ENCODE data around the gene LRRC4C. TPM values are rescaled to one million over a fixed set of nuclear protein-coding genes. Genes with fewer than 3 reads are reported as not detected.
A peak's percentile ranks its signal among the peaks of the same experiment; 100 is the strongest.

Gene LRRC4C
- total and polyA plus RNA-seq, 2 donors (not counting 1 experiment from before 2014, with no cell fraction given): under 0.01 to 0.02 TPM

GRCh38 chr11:41449483-41450050 is 9.9 kb downstream of the LRRC4C start:
- H3K9me3 ChIP-seq (ENCODE audit: control insufficient read depth, insufficient read depth, low read depth, low read length): no peaks in the 10 kb centered on the region
- TF ChIP-seq CTCF (conservative IDR thresholded peaks at IDR 0.05 in 1 of 2, IDR thresholded peaks at IDR 0.05 in 1 of 2; ENCODE audit: low read depth in 1 of 2, low read length in 2 of 2) (no peak), EZH2 (IDR thresholded peaks at IDR 0.05; ENCODE audit: low read length, missing control alignments) (no peak)
- H3K4me1 ChIP-seq (ENCODE audit: control insufficient read depth, extremely low read depth, insufficient read depth, low read length): no peaks in the 10 kb centered on the region

GRCh38 chr11:41446566-41446965 is 12.9 kb downstream of the LRRC4C start:
- TF ChIP-seq EZH2 (IDR thresholded peaks at IDR 0.05; ENCODE audit: low read length, missing control alignments) (no peak), CTCF (conservative IDR thresholded peaks at IDR 0.05 in 1 of 2, IDR thresholded peaks at IDR 0.05 in 1 of 2; ENCODE audit: low read depth in 1 of 2, low read length in 2 of 2) (no peak)
- no peaks in the 10 kb centered on the region for H3K9me3 ChIP-seq (ENCODE audit: control insufficient read depth, insufficient read depth, low read depth, low read length)
- no peaks in the 10 kb centered on the region for H3K4me1 ChIP-seq (ENCODE audit: control insufficient read depth, extremely low read depth, insufficient read depth, low read length)
- no peak overlapping the region for H3K27ac ChIP-seq (ENCODE audit: insufficient read depth, low read length)
- no peak overlapping the region for H3K4me3 ChIP-seq (replicated peaks in 1 of 4; ENCODE audit: control extremely low read depth in 1 of 4, insufficient read depth in 1 of 4, low read depth in 3 of 4, low read length in 4 of 4)
- H2AFZ ChIP-seq (ENCODE audit: low read length): no peak overlapping the region
- no peak overlapping the region for H3K4me2 ChIP-seq (ENCODE audit: extremely low read depth, insufficient read depth, low read length)
- H3K79me2 ChIP-seq (ENCODE audit: control insufficient read depth, insufficient read depth, low read length): no peaks in the 10 kb centered on the region
- H4K20me1 ChIP-seq (ENCODE audit: control insufficient read depth, extremely low read depth, insufficient read depth, low read length): no peaks in the 10 kb centered on the region
- H3K27me3 ChIP-seq (ENCODE audit: control insufficient read depth, insufficient read depth, low read length): no peaks in the 10 kb centered on the region
- H3K36me3 ChIP-seq (ENCODE audit: control insufficient read depth, insufficient read depth, low read length): no peaks in the 10 kb centered on the region
- DNase-seq (ENCODE audit: low read depth in 2 of 2): peak in 1 of 2 donors; percentile 66
- no peak overlapping the region for H3K9ac ChIP-seq (ENCODE audit: insufficient read depth, low read length)

More at GRCh38 chr11:41449483-41450050, 9.9 kb downstream of the LRRC4C start:
- Histone ChIP-seq H3K4me3 (replicated peaks in 1 of 4; ENCODE audit: control extremely low read depth in 1 of 4, insufficient read depth in 1 of 4, low read depth in 3 of 4, low read length in 4 of 4) (no peak overlapping the region), H3K36me3 (ENCODE audit: control insufficient read depth, insufficient read depth, low read length) (no peaks in the 10 kb centered on the region), H3K9ac (ENCODE audit: insufficient read depth, low read length) (no peak overlapping the region), H4K20me1 (ENCODE audit: control insufficient read depth, extremely low read depth, insufficient read depth, low read length) (no peaks in the 10 kb centered on the region), H2AFZ (ENCODE audit: low read length) (no peak overlapping the region), H3K79me2 (ENCODE audit: control insufficient read depth, insufficient read depth, low read length) (no peaks in the 10 kb centered on the region), H3K27me3 (ENCODE audit: control insufficient read depth, insufficient read depth, low read length) (no peaks in the 10 kb centered on the region), H3K4me2 (ENCODE audit: extremely low read depth, insufficient read depth, low read length) (no peak overlapping the region), H3K27ac (ENCODE audit: insufficient read depth, low read length) (no peak overlapping the region)
- peak in 1 of 2 donors; percentile 75 for DNase-seq (ENCODE audit: low read depth in 2 of 2)

- Histone ChIP-seq H3K4me3 (replicated peaks in 1 of 4; ENCODE audit: control extremely low read depth in 1 of 4, insufficient read depth in 1 of 4, low read depth in 3 of 4, low read length in 4 of 4) (no peak overlapping the region), H3K36me3 (ENCODE audit: control insufficient read depth, insufficient read depth, low read length) (no peaks in the 10 kb centered on the region), H3K9ac (ENCODE audit: insufficient read depth, low read length) (no peak overlapping the region), H3K27me3 (ENCODE audit: control insufficient read depth, insufficient read depth, low read length) (no peaks in the 10 kb centered on the region), H3K9me3 (ENCODE audit: control insufficient read depth, insufficient read depth, low read depth, low read length) (no peaks in the 10 kb centered on the region), H4K20me1 (ENCODE audit: control insufficient read depth, extremely low read depth, insufficient read depth, low read length) (no peaks in the 10 kb centered on the region), H3K79me2 (ENCODE audit: control insufficient read depth, insufficient read depth, low read length) (no peaks in the 10 kb centered on the region), H3K27ac (ENCODE audit: insufficient read depth, low read length) (no peak overlapping the region), H3K4me2 (ENCODE audit: extremely low read depth, insufficient read depth, low read length) (no peak overlapping the region), H2AFZ (ENCODE audit: low read length) (no peak overlapping the region), H3K4me1 (ENCODE audit: control insufficient read depth, extremely low read depth, insufficient read depth, low read length) (no peaks in the 10 kb centered on the region)
- TF ChIP-seq CTCF (conservative IDR thresholded peaks at IDR 0.05 in 1 of 2, IDR thresholded peaks at IDR 0.05 in 1 of 2; ENCODE audit: low read depth in 1 of 2, low read length in 2 of 2) (no peak), EZH2 (IDR thresholded peaks at IDR 0.05; ENCODE audit: low read length, missing control alignments) (no peak)
- DNase-seq (ENCODE audit: low read depth in 2 of 2): peak in 1 of 2 donors; percentile 31
These were observed 13.3 kb downstream of the LRRC4C start for GRCh38 chr11:41446107-41446506.

All from fibroblast of lung (primary cell).